A549 (cell line): ENCODE data around the gene KLHL8. TPM values are rescaled to one million over a fixed set of nuclear protein-coding genes. Genes with fewer than 3 reads are reported as not detected.

Source experiments
- ATAC-seq, 2 experiments: fragments of 200-7000 bp in 1 of 2; fragments of >200 bp in 1 of 2; cut with Nextera tagmentation in 1 of 2; cut with Tn5 transposase in 1 of 2; 3 replicates each; pipeline versions ENCODE4 v1.8.0 to v1.9.1; 2018 to 2020; ENCODE audit warnings: mild to moderate bottlenecking in 1 of 2, moderate library complexity in 1 of 2
- CTCF ChIA-PET: fragments of 300-600 bp; sonication (Branson Sonifier 250); formaldehyde crosslinking; extraction: SDS; loops from one replicate; lab custom pipeline; 2021; ENCODE audit warnings: antibody characterized with exemption, inconsistent platforms; lab: Yijun Ruan, JAX
- POLR2A ChIA-PET: fragments of 350-600 bp; formaldehyde crosslinking; extraction: SDS; loops from one replicate; lab custom pipeline; 2021; ENCODE audit warnings: antibody characterized with exemption, inconsistent platforms; lab: Yijun Ruan, JAX
- DNase-seq, 2 experiments: peaks; one replicate each; pipeline versions ENCODE4 v3.0.0 to v3.0.0-alpha.2; 2011 to 2016; ENCODE audit warnings: low read depth in 1 of 2, low spot score in 1 of 2
- FAIRE-seq: peaks from 2 replicates; lab custom pipeline; 2011; peaks lifted over from hg19 to GRCh38; lab: Jason Lieb, UNC
- H3K27ac ChIP-seq, 2 experiments: fragments of >200 bp; sonication (Bioruptor Twin); formaldehyde crosslinking; 3 replicates each; pipeline ENCODE4 v1.5.1; 2016 to 2017
- H3K4me1 ChIP-seq: fragments of >200 bp; sonication (Bioruptor Twin); formaldehyde crosslinking; 3 replicates; pipeline ENCODE4 v1.6.1; 2016
- H3K4me2 ChIP-seq: fragments of >200 bp; sonication (Bioruptor Twin); formaldehyde crosslinking; 3 replicates; pipeline ENCODE4 v1.6.1; 2016
- H3K4me3 ChIP-seq: fragments of >200 bp; sonication (Bioruptor Twin); formaldehyde crosslinking; 3 replicates; pipeline ENCODE4 v1.5.1; 2016
- H3K9me3 ChIP-seq: fragments of >200 bp; sonication (Bioruptor Twin); formaldehyde crosslinking; 3 replicates; pipeline ENCODE4 v1.6.1; 2016
- EHMT2 ChIP-seq: fragments of 200-600 bp; sonication (generic); IDR thresholded peaks from 2 replicates; pipeline ENCODE4 v1.6.1; 2016; ENCODE audit warnings: antibody characterized with exemption, low read depth, mild to moderate bottlenecking, moderate library complexity
- EP300 ChIP-seq, 2 experiments: fragments of >200 bp; sonication (Bioruptor Twin); formaldehyde crosslinking; IDR thresholded peaks; 2 replicates in 1 of 2; 3 replicates in 1 of 2; pipeline ENCODE4 v1.6.1; 2016 to 2017
- FOXS1 ChIP-seq: fragments of 250-450 bp; sonication (Bioruptor Pico); IDR thresholded peaks from 2 replicates; pipeline ENCODE4 v1.5.0; 2020; ENCODE audit warnings: mild to moderate bottlenecking, moderate library complexity
- GATA3 ChIP-seq: IDR thresholded peaks from 2 replicates; pipeline ENCODE4 v1.6.1; 2012; ENCODE audit warnings: borderline replicate concordance
- HDAC2 ChIP-seq: fragments of 200-600 bp; sonication (generic); IDR thresholded peaks from 2 replicates; pipeline ENCODE4 v1.6.1; 2016
- HEYL ChIP-seq: fragments of 250-450 bp; sonication (Bioruptor Pico); IDR thresholded peaks from 2 replicates; pipeline ENCODE4 v1.8.0; 2021; ENCODE audit warnings: mild to moderate bottlenecking, moderate library complexity
- HMGXB4 ChIP-seq: fragments of 250-450 bp; sonication (Bioruptor Pico); IDR thresholded peaks from 2 replicates; pipeline ENCODE4 v1.5.0; 2021; ENCODE audit warnings: mild to moderate bottlenecking, moderate library complexity, borderline replicate concordance
- HOXA7 ChIP-seq: fragments of 250-450 bp; sonication (Bioruptor Pico); IDR thresholded peaks from 2 replicates; pipeline ENCODE4 v1.5.0; 2020; ENCODE audit warnings: mild to moderate bottlenecking, moderate library complexity
- HOXB5 ChIP-seq: fragments of 250-450 bp; sonication (Bioruptor Pico); IDR thresholded peaks from 2 replicates; pipeline ENCODE4 v1.5.0; 2020; ENCODE audit warnings: mild to moderate bottlenecking, moderate library complexity
- MAFK ChIP-seq: fragments of 450-650 bp; IDR thresholded peaks from 2 replicates; pipeline ENCODE4 v1.6.1; 2014; ENCODE audit not compliant: partially characterized antibody
- MAZ ChIP-seq: fragments of 150-350 bp; IDR thresholded peaks from 2 replicates; pipeline ENCODE4 v1.6.1; 2014; ENCODE audit warnings: antibody characterized with exemption, low read depth, low read length, borderline replicate concordance
- MYC ChIP-seq: IDR thresholded peaks from 2 replicates; pipeline ENCODE4 v1.6.1; 2012; ENCODE audit warnings: mild to moderate bottlenecking, inconsistent platforms, low read length, improper control_type of control experiment, borderline replicate concordance
- NFE2L2 ChIP-seq: fragments of 150-350 bp; conservative IDR thresholded peaks from 2 replicates; pipeline ENCODE4 v1.6.1; 2014; ENCODE audit warnings: low read length
- PHF8 ChIP-seq: fragments of 200-600 bp; sonication (generic); IDR thresholded peaks from 2 replicates; pipeline ENCODE4 v1.6.1; 2016; ENCODE audit warnings: low read depth, mild to moderate bottlenecking, antibody characterized with exemption, moderate library complexity, borderline replicate concordance
- POLR2A ChIP-seq: IDR thresholded peaks from 2 replicates; pipeline ENCODE4 v1.6.1; 2012; ENCODE audit warnings: mild to moderate bottlenecking, low read length
- RAD21 ChIP-seq, 2 experiments: fragments of >200 bp in 1 of 2; sonication (Bioruptor Twin) in 1 of 2; formaldehyde crosslinking in 1 of 2; IDR thresholded peaks in 1 of 2; conservative IDR thresholded peaks in 1 of 2; 2 replicates in 1 of 2; 3 replicates in 1 of 2; pipeline ENCODE4 v1.6.1; 2012 to 2018; ENCODE audit warnings: inconsistent platforms in 1 of 2
- RARB ChIP-seq: fragments of 250-450 bp; sonication (Bioruptor Pico); IDR thresholded peaks from 2 replicates; pipeline ENCODE4 v1.8.0; 2021; ENCODE audit warnings: mild to moderate bottlenecking, moderate library complexity
- RCOR1 ChIP-seq: fragments of 150-350 bp; IDR thresholded peaks from 2 replicates; pipeline ENCODE4 v1.6.1; 2014; ENCODE audit warnings: antibody characterized with exemption, low read length, low read depth
- RFX5 ChIP-seq: fragments of 450-650 bp; IDR thresholded peaks from 2 replicates; pipeline ENCODE4 v1.7.1; 2014; ENCODE audit warnings: antibody characterized with exemption, mild to moderate bottlenecking, moderate library complexity
- SMC3 ChIP-seq: fragments of >200 bp; sonication (Bioruptor Twin); formaldehyde crosslinking; IDR thresholded peaks from 3 replicates; pipeline ENCODE4 v1.6.1; 2018; ENCODE audit warnings: inconsistent platforms
- SREBF2 ChIP-seq: fragments of 450-650 bp; IDR thresholded peaks from 2 replicates; pipeline ENCODE4 v1.6.1; 2014; ENCODE audit warnings: mild to moderate bottlenecking, moderate library complexity
- TFCP2L1 ChIP-seq: fragments of 250-450 bp; sonication (Bioruptor Pico); IDR thresholded peaks from 2 replicates; pipeline ENCODE4 v1.5.0; 2021; ENCODE audit warnings: mild to moderate bottlenecking
- TP53 ChIP-seq: fragments of 250-450 bp; sonication (Bioruptor Pico); IDR thresholded peaks from 2 replicates; pipeline ENCODE4 v1.5.0; 2021; ENCODE audit warnings: mild to moderate bottlenecking, moderate library complexity
- ZC3H11A ChIP-seq: fragments of 450-650 bp; IDR thresholded peaks from 2 replicates; pipeline ENCODE4 v1.6.1; 2014; ENCODE audit warnings: antibody characterized with exemption, mild to moderate bottlenecking
- WGBS: methylation state at CpG from one replicate; pipeline ENCODE4 v1.1.6; 2017; ENCODE audit errors: missing lambda C conversion rate; 5-methylcytosine and 5-hydroxymethylcytosine counted together
- polyA plus RNA-seq, 4 experiments: library from polyadenylated mRNA; depleted of rRNA in 3 of 4; stranded (reverse); fragments of >200 nt; fragmentation: RNase III in 1 of 4; extraction: RNeasy Plus Mini Kit Qiagen cat#74134 plus additional on column Dnase treatment in 1 of 4; gene quantifications; 2 replicates in 3 of 4; 3 replicates in 1 of 4; pipeline ENCODE4 v1.2.3, GENCODE V29; 2011 to 2017
- TF ChIP-seq, protein P1 (sequence below): IDR thresholded peaks from 2 replicates; pipeline ENCODE4 v1.6.1; 2012; ENCODE audit warnings: low read depth, borderline replicate concordance
- TF ChIP-seq, protein P2 (sequence below): IDR thresholded peaks from 2 replicates; pipeline ENCODE4 v1.6.1; 2012
- TF ChIP-seq, protein P3 (sequence below): fragments of >200 bp; sonication (Bioruptor Twin); formaldehyde crosslinking; IDR thresholded peaks from 3 replicates; pipeline ENCODE4 v1.6.1; 2016
- TF ChIP-seq, protein P4 (sequence below): fragments of 450-650 bp; IDR thresholded peaks from 2 replicates; pipeline ENCODE4 v1.6.1; 2014; ENCODE audit warnings: antibody characterized with exemption

Gene KLHL8
- polyA plus RNA-seq, 2 of the 4 experiments (the other 2 are of a cell fraction), result 9.7 to 11.2 TPM

GRCh38 chr4:87196927-87197326, 23.5 kb downstream of the KLHL8 start:
- no peak overlapping the region for H3K4me3 ChIP-seq
- ATAC-seq, result no peak

DNA sequence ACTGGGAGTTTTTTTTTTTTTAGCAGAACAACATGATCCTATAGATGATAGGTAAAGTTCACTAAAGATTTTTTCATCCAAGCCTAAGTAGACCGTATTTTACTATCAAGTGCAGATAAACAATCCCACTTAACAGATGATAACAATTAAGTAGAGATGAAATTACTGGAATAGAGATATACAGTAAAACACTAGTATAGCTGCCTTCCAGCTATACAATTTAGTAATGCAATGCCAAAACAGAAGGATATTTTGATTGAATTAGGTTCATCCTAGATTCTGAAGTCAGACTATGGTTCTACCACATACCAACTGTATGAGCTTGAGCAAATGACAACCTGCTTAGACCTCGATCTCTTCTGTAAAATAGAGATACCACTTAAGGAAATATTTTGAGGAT, 24.3 kb downstream of the KLHL8 start:
- Histone ChIP-seq H3K9me3 (no peaks in the 10 kb centered on the region), H3K27ac (no peak overlapping the region), H3K4me1 (no peaks in the 10 kb centered on the region), H3K4me2 (no peak overlapping the region), H3K4me3 (no peak overlapping the region)
- ChIA-PET POLR2A (no interaction called here), CTCF (no interaction called here)
- no peak for TF ChIP-seq TP53 (CRISPR knock-in tag)
- TF ChIP-seq POLR2A, result no peak
- TF ChIP-seq PHF8, result no peak
- no peak for TF ChIP-seq RCOR1
- TF ChIP-seq, protein P1, sequence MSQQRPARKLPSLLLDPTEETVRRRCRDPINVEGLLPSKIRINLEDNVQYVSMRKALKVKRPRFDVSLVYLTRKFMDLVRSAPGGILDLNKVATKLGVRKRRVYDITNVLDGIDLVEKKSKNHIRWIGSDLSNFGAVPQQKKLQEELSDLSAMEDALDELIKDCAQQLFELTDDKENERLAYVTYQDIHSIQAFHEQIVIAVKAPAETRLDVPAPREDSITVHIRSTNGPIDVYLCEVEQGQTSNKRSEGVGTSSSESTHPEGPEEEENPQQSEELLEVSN, result no peak
- no peak for TF ChIP-seq ZC3H11A
- TF ChIP-seq, protein P2, sequence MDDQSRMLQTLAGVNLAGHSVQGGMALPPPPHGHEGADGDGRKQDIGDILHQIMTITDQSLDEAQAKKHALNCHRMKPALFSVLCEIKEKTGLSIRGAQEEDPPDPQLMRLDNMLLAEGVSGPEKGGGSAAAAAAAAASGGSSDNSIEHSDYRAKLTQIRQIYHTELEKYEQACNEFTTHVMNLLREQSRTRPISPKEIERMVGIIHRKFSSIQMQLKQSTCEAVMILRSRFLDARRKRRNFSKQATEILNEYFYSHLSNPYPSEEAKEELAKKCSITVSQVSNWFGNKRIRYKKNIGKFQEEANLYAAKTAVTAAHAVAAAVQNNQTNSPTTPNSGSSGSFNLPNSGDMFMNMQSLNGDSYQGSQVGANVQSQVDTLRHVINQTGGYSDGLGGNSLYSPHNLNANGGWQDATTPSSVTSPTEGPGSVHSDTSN, result no peak
- TF ChIP-seq HEYL (CRISPR knock-in tag), result no peak
- no peak for TF ChIP-seq RAD21 (conservative IDR thresholded peaks at IDR 0.05 in 1 of 2, IDR thresholded peaks at IDR 0.05 in 1 of 2)
- no peak for TF ChIP-seq GATA3
- no peak for TF ChIP-seq RARB (CRISPR knock-in tag)
- TF ChIP-seq, protein P3, sequence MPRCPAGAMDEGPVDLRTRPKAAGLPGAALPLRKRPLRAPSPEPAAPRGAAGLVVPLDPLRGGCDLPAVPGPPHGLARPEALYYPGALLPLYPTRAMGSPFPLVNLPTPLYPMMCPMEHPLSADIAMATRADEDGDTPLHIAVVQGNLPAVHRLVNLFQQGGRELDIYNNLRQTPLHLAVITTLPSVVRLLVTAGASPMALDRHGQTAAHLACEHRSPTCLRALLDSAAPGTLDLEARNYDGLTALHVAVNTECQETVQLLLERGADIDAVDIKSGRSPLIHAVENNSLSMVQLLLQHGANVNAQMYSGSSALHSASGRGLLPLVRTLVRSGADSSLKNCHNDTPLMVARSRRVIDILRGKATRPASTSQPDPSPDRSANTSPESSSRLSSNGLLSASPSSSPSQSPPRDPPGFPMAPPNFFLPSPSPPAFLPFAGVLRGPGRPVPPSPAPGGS, result no peak
- TF ChIP-seq SMC3, result no peak
- TF ChIP-seq EP300 (IDR thresholded peaks at IDR 0.05), result no peak
- no peak for TF ChIP-seq HMGXB4 (CRISPR knock-in tag)
- no peak for TF ChIP-seq HOXB5 (CRISPR knock-in tag)
- TF ChIP-seq HOXA7, result no peak
- 93% methylated on average over 2 of the region's 2 CpGs for WGBS
- FAIRE-seq, result no peak
- ATAC-seq, result no peak
- DNase-seq, result no peak

More at GRCh38 chr4:87196927-87197326, 23.5 kb downstream of the KLHL8 start:
- 80% methylated on average over 1 of the region's 1 CpG for WGBS
- Histone ChIP-seq H3K27ac (no peak overlapping the region), H3K4me2 (no peak overlapping the region), H3K4me1 (no peaks in the 10 kb centered on the region), H3K9me3 (no peaks in the 10 kb centered on the region)
- no peak for TF ChIP-seq FOXS1 (CRISPR knock-in tag)
- TF ChIP-seq RFX5, result no peak
- TF ChIP-seq EHMT2, result no peak
- no peak for TF ChIP-seq MAZ
- no peak for TF ChIP-seq MYC
- TF ChIP-seq, protein P4, sequence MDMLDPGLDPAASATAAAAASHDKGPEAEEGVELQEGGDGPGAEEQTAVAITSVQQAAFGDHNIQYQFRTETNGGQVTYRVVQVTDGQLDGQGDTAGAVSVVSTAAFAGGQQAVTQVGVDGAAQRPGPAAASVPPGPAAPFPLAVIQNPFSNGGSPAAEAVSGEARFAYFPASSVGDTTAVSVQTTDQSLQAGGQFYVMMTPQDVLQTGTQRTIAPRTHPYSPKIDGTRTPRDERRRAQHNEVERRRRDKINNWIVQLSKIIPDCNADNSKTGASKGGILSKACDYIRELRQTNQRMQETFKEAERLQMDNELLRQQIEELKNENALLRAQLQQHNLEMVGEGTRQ, result no peak
- no peak for TF ChIP-seq TFCP2L1 (CRISPR knock-in tag)
- no peak for TF ChIP-seq HOXA7
- TF ChIP-seq, protein P3, result no peak
- no peak for TF ChIP-seq HOXB5 (CRISPR knock-in tag)
- no peak for TF ChIP-seq RARB (CRISPR knock-in tag)
- TF ChIP-seq MAFK, result no peak
- TF ChIP-seq EP300 (IDR thresholded peaks at IDR 0.05), result no peak
- no peak for TF ChIP-seq HDAC2
- TF ChIP-seq NFE2L2, result no peak
- no peak for TF ChIP-seq SREBF2
- no peak for FAIRE-seq
- CTCF ChIA-PET, result no interaction called here
- DNase-seq, result no peak
- POLR2A ChIA-PET, result no interaction called here
